Stimulated activated CD8-positive, alpha-beta memory T cell treated with anti-CD3 and anti-CD28 coated beads, Interleukin-4, amount 100 ng/mL, for 4 hours (primary cell): Measurements from ENCODE around the gene PIP4K2A.

Source experiments
- DNase-seq, 2 donors: peaks; one replicate each; pipeline ENCODE4 v3.0.0-alpha.2; 2020; ENCODE audit warnings: low read depth in 2 of 2, low spot score in 1 of 2

The PIP4K2A gene

GRCh38 chr10:22601618-22602017, 112.8 kb downstream of the PIP4K2A start:
- no peak for DNase-seq

GRCh38 chr10:22599636-22600228, 114.6 kb downstream of the PIP4K2A start:
- no peak for DNase-seq

- no peak for DNase-seq
These were observed 115.3 kb downstream of the PIP4K2A start for GRCh38 chr10:22599048-22599561.

GRCh38 chr10:22598478-22598877, 115.9 kb downstream of the PIP4K2A start:
- DNase-seq = no peak

GRCh38 chr10:22597138-22597537, 117.2 kb downstream of the PIP4K2A start:
- no peak for DNase-seq

- no peak for DNase-seq
These were observed 120.7 kb downstream of the PIP4K2A start for GRCh38 chr10:22593636-22594198.

- DNase-seq = no peak
These were observed 121.4 kb downstream of the PIP4K2A start for GRCh38 chr10:22593026-22593425.

- DNase-seq = no peak
These were observed 124.4 kb downstream of the PIP4K2A start for GRCh38 chr10:22589851-22590514.

GRCh38 chr10:22588462-22588861, 125.9 kb downstream of the PIP4K2A start:
- DNase-seq = no peak

GRCh38 chr10:22583683-22584082, 130.7 kb downstream of the PIP4K2A start:
- no peak for DNase-seq

GRCh38 chr10:22581461-22581860, 132.9 kb downstream of the PIP4K2A start:
- DNase-seq = no peak

GRCh38 chr10:22580711-22581110, 133.7 kb downstream of the PIP4K2A start:
- DNase-seq = no peak

- no peak for DNase-seq
These were observed 134.6 kb downstream of the PIP4K2A start for GRCh38 chr10:22579826-22580225.

- no peak for DNase-seq
These were observed 140.4 kb downstream of the PIP4K2A start for GRCh38 chr10:22573820-22574569.

GRCh38 chr10:22570733-22571430, 143.5 kb downstream of the PIP4K2A start:
- no peak for DNase-seq

GRCh38 chr10:22570234-22570633, 144.1 kb downstream of the PIP4K2A start:
- DNase-seq = no peak

GRCh38 chr10:22568928-22569327, 145.4 kb downstream of the PIP4K2A start:
- DNase-seq = no peak

- DNase-seq = no peak
These were observed 150.3 kb downstream of the PIP4K2A start for GRCh38 chr10:22564060-22564459.

- no peak for DNase-seq
These were observed 152.5 kb downstream of the PIP4K2A start for GRCh38 chr10:22561909-22562308.

GRCh38 chr10:22560913-22561239, 153.5 kb downstream of the PIP4K2A start:
- no peak for DNase-seq
